COLO829 (cell line): ENCODE measurements around the gene CHST1.

ENCODE experiments used
- DNase-seq: peaks from one replicate; pipeline ENCODE4 v3.0.0; 2012; ENCODE audit warnings: low spot score

Gene CHST1

GRCh38 chr11:45665206-45665932 lies at the start of gene CHST1:
Gene CHST1, minus strand, starts transcription at chr11:45665622. Its CDS starts 14,699 bp downstream, at chr11:45650923.
- DNase-seq = no peak

- peak; percentile 38 for DNase-seq
Observed at GRCh38 chr11:45713573-45713972, 48.2 kb upstream of the CHST1 start.

GRCh38 chr11:45710561-45710960 lies 45.1 kb upstream of the CHST1 start:
- DNase-seq = no peak

- DNase-seq = no peak
Observed at GRCh38 chr11:45708887-45709663, 43.7 kb upstream of the CHST1 start.

GRCh38 chr11:45704635-45705034 lies 39.2 kb upstream of the CHST1 start:
- no peak for DNase-seq

- no peak for DNase-seq
Observed at GRCh38 chr11:45704133-45704532, 38.7 kb upstream of the CHST1 start.

- no peak for DNase-seq
Observed at GRCh38 chr11:45702511-45702910, 37.1 kb upstream of the CHST1 start.

- no peak for DNase-seq
Observed at GRCh38 chr11:45698777-45699497, 33.5 kb upstream of the CHST1 start.

GRCh38 chr11:45692808-45693453 lies 27.5 kb upstream of the CHST1 start:
- no peak for DNase-seq

- no peak for DNase-seq
Observed at GRCh38 chr11:45688472-45689033, 23.1 kb upstream of the CHST1 start.

GRCh38 chr11:45687836-45688235 lies 22.4 kb upstream of the CHST1 start:
- DNase-seq = no peak

- no peak for DNase-seq
Observed at GRCh38 chr11:45685964-45686537, 20.6 kb upstream of the CHST1 start.

GRCh38 chr11:45684440-45684839 lies 19.0 kb upstream of the CHST1 start:
- DNase-seq = no peak

GRCh38 chr11:45683271-45684058 lies 18.0 kb upstream of the CHST1 start:
- no peak for DNase-seq

GRCh38 chr11:45679806-45680205 lies 14.4 kb upstream of the CHST1 start:
- no peak for DNase-seq

GRCh38 chr11:45678976-45679375 lies 13.6 kb upstream of the CHST1 start:
- DNase-seq = no peak

GRCh38 chr11:45677770-45678512 lies 12.5 kb upstream of the CHST1 start:
- no peak for DNase-seq

- no peak for DNase-seq
Observed at GRCh38 chr11:45676522-45677095, 11.2 kb upstream of the CHST1 start.

- no peak for DNase-seq
Observed at GRCh38 chr11:45675646-45676045, 10.2 kb upstream of the CHST1 start.
